ENCODE measurements around the gene TFB1M.
"Not testable (repeated sequence)": the region's sequence is repeated elsewhere in the genome, so short reads cannot be mapped to it uniquely, and the experiment has no call there.

Gene TFB1M

GRCh38 chr6:155316419-155316818 is 2.1 kb upstream of the TFB1M start:
- no peak overlapping the region for H3K27ac ChIP-seq
- TF ChIP-seq CTCF (conservative IDR thresholded peaks at IDR 0.05) = no peak

- no peak for TF ChIP-seq CTCF (conservative IDR thresholded peaks at IDR 0.05)
Measured at GRCh38 chr6:155315516-155315871, 1.2 kb upstream of the TFB1M start.

GRCh38 chr6:155314773-155315515 is 660 bp upstream of the TFB1M start:
- TF ChIP-seq CTCF (conservative IDR thresholded peaks at IDR 0.05) = no peak

More at GRCh38 chr6:155315516-155315871, 1.2 kb upstream of the TFB1M start:
- peak overlapping the region; percentile 86 for H3K27ac ChIP-seq

GRCh38 chr6:155313602-155314091 is 637 bp downstream of the TFB1M start:
- peak overlapping the region; percentile 86 for H3K27ac ChIP-seq

More at GRCh38 chr6:155314773-155315515, 660 bp upstream of the TFB1M start:
- H3K27ac ChIP-seq = peak overlapping the region; percentile 86

GRCh38 chr6:155312950-155313349 is 1.3 kb downstream of the TFB1M start:
- not testable (repeated sequence) for H3K27ac ChIP-seq

More at GRCh38 chr6:155313602-155314091, 637 bp downstream of the TFB1M start:
- TF ChIP-seq CTCF (conservative IDR thresholded peaks at IDR 0.05) = no peak

GRCh38 chr6:155311583-155311982 is 2.7 kb downstream of the TFB1M start:
- H3K27ac ChIP-seq = no peak overlapping the region
- TF ChIP-seq CTCF (conservative IDR thresholded peaks at IDR 0.05) = no peak

- peak overlapping the region; percentile 57 for H3K27ac ChIP-seq
- TF ChIP-seq CTCF (conservative IDR thresholded peaks at IDR 0.05) = no peak
Measured at GRCh38 chr6:155311086-155311485, 3.2 kb downstream of the TFB1M start.

- TF ChIP-seq CTCF (conservative IDR thresholded peaks at IDR 0.05) = no peak
- H3K27ac ChIP-seq = peak overlapping the region; percentile 57
Measured at GRCh38 chr6:155310596-155310995, 3.7 kb downstream of the TFB1M start.

All from VCaP (cell line).